ENCODE results near the gene CATSPERE. TPM values are rescaled to one million over a fixed set of nuclear protein-coding genes. Genes with fewer than 3 reads are reported as not detected.

The CATSPERE gene
- total RNA-seq, 4 donors from 2014 or later = 3.0 to 5.3 (median 3.6) TPM

DNA sequence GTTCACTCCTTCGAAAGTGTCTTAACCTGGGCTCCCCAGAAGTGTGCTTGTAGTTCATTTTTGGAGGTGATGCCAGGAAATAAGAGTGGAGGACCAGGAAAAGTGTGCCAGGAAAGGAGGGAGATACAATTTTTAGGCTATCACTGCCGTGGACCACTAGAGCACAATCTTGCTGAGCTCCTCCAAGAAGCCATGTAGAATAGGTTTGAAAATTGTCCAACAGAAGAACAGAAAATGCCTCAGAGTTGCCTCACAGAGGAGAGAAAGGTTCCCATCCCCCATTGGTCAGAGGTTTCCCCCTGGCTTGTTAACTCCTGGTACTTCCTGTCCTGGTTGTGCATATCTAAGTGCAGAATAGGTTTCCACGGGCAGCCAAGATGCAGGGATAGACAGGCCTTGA, 41.6 kb downstream of the CATSPERE start:
- no peak for DNase-seq
- no peaks in the 10 kb centered on the region for H3K9me3 ChIP-seq
- H3K4me3 ChIP-seq (replicated peaks in 1 of 3) = no peak overlapping the region
- H3K27ac ChIP-seq = no peak overlapping the region
- no peaks in the 10 kb centered on the region for H3K36me3 ChIP-seq
- no peaks in the 10 kb centered on the region for H3K4me1 ChIP-seq
- no peak for TF ChIP-seq POLR2A (IDR thresholded peaks at IDR 0.05)
- TF ChIP-seq, protein P1, sequence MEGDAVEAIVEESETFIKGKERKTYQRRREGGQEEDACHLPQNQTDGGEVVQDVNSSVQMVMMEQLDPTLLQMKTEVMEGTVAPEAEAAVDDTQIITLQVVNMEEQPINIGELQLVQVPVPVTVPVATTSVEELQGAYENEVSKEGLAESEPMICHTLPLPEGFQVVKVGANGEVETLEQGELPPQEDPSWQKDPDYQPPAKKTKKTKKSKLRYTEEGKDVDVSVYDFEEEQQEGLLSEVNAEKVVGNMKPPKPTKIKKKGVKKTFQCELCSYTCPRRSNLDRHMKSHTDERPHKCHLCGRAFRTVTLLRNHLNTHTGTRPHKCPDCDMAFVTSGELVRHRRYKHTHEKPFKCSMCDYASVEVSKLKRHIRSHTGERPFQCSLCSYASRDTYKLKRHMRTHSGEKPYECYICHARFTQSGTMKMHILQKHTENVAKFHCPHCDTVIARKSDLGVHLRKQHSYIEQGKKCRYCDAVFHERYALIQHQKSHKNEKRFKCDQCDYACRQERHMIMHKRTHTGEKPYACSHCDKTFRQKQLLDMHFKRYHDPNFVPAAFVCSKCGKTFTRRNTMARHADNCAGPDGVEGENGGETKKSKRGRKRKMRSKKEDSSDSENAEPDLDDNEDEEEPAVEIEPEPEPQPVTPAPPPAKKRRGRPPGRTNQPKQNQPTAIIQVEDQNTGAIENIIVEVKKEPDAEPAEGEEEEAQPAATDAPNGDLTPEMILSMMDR (IDR thresholded peaks at IDR 0.05) = no peak
- intact Hi-C loops (cut with DNase I) = no loop called here
- H3K27me3 ChIP-seq = no peaks in the 10 kb centered on the region
- 70 to 79% methylated on average over 3 of the region's 3 CpGs for WGBS, 2 donors

DNA sequence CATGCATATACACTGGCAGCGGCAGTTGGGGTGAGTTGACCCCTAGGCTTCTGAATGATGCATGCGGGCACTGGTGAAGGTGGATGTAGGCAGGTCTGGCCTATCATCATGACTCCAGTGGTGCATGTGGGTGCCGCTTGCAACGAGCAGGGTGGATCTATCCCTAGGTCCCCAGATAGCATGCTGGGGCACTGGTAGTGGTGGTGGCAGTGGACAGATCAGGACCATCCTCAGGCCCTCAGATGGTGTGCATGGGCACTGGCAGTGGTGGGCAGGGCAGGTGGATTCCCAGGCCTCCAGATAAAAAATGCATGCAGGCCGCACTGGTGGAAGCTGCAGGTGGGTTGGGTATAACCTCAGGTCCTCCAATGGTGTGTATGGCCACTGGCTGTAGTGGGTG, 52.4 kb downstream of the CATSPERE start:
- no peaks in the 10 kb centered on the region for H3K36me3 ChIP-seq
- WGBS, 2 donors = 92 to 100% methylated on average over 3 to 5 of the region's 5 CpGs
- intact Hi-C loops (cut with DNase I) = no loop called here
- TF ChIP-seq POLR2A (IDR thresholded peaks at IDR 0.05) = no peak
- TF ChIP-seq, protein P1 (IDR thresholded peaks at IDR 0.05) = no peak
- H3K27ac ChIP-seq = no peak overlapping the region
- H3K9me3 ChIP-seq = no peaks in the 10 kb centered on the region
- no peak for DNase-seq
- H3K4me3 ChIP-seq (replicated peaks in 1 of 3) = no peak overlapping the region
- H3K4me1 ChIP-seq = no peaks in the 10 kb centered on the region
- H3K27me3 ChIP-seq = no peaks in the 10 kb centered on the region

DNA sequence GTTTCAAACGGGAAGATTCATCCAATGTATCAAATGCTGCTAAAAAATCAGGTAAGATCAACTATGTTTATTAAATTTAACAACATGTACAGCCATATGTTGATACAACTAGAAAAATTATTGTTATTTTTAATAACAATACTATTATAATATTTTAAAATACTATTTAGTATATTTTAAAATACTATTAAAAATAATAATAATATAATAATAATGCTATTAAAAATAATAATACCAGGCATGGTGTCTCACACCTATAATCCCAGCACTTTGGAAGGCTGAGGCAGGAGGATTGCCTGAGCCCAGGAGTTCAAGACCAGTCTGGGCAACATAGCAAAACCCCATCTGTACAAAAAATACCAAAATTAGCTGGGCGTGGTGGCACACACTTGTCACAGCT, 54.6 kb downstream of the CATSPERE start:
- Histone ChIP-seq H3K27me3 (no peaks in the 10 kb centered on the region), H3K27ac (no peak overlapping the region), H3K4me1 (no peaks in the 10 kb centered on the region), H3K36me3 (no peaks in the 10 kb centered on the region), H3K4me3 (replicated peaks in 1 of 3) (no peak overlapping the region), H3K9me3 (no peaks in the 10 kb centered on the region)
- no peak for DNase-seq
- WGBS, 2 donors = 86 to 93% methylated on average over 2 of the region's 2 CpGs
- intact Hi-C loops (cut with DNase I) = no loop called here
- no peak for TF ChIP-seq POLR2A (IDR thresholded peaks at IDR 0.05)
- TF ChIP-seq, protein P1 (IDR thresholded peaks at IDR 0.05) = no peak

DNA sequence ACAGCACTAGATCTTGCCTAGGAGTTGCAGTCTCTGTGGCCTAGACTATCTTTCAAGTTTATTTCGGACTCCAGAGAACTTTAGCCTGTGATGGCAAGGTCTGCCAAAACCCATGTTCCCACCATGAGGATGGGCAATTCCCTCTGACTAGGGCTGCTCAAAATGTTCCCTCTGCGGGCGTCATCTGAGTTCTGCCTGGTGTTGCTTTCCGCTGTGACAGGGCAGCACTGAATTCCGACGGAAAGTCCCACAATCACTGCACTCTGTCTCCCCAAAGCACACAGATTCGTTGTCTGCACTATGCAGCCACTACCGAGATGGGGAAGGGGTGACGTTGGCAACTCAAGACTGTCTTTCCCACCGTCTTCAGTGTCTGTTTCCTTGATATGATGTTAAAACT, 75.2 kb downstream of the CATSPERE start:
- WGBS, 2 donors = 65 to 82% methylated on average over 10 of the region's 10 CpGs
- H3K4me1 ChIP-seq = no peaks in the 10 kb centered on the region
- H3K9me3 ChIP-seq = no peaks in the 10 kb centered on the region
- H3K4me3 ChIP-seq (replicated peaks in 1 of 3) = no peak overlapping the region
- DNase-seq = no peak
- H3K27me3 ChIP-seq = no peaks in the 10 kb centered on the region
- TF ChIP-seq, protein P1 (IDR thresholded peaks at IDR 0.05) = no peak
- no peak for TF ChIP-seq POLR2A (IDR thresholded peaks at IDR 0.05)
- no peaks in the 10 kb centered on the region for H3K36me3 ChIP-seq
- intact Hi-C loops (cut with DNase I) = no loop called here
- no peak overlapping the region for H3K27ac ChIP-seq

DNA sequence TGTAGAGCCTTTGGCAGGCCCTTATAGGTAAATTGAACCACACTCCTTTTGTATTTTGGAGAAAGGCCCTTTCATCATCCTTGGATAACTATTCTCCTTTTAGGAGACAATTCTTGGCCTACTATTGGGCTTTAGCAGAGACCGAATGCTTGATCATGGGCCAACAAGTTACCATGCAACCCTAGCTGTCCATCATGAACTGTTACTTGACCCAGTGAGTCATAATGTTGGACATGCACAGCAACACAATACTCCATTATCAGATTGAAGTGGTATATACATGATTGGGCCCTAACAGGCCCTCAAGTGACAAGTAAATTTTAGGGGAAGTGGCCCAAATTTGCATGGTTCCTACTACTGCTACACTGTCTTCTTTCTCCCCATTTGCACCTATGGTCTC, 84.4 kb downstream of the CATSPERE start:
- H3K4me1 ChIP-seq = no peaks in the 10 kb centered on the region
- no peaks in the 10 kb centered on the region for H3K27me3 ChIP-seq
- 100% methylated on average over 1 of the region's 1 CpG for WGBS, 2 donors
- no peak overlapping the region for H3K4me3 ChIP-seq (replicated peaks in 1 of 3)
- H3K36me3 ChIP-seq = no peaks in the 10 kb centered on the region
- no peak overlapping the region for H3K27ac ChIP-seq
- intact Hi-C loops (cut with DNase I) = no loop called here
- no peak for DNase-seq
- no peaks in the 10 kb centered on the region for H3K9me3 ChIP-seq
- TF ChIP-seq, protein P1 (IDR thresholded peaks at IDR 0.05) = no peak
- no peak for TF ChIP-seq POLR2A (IDR thresholded peaks at IDR 0.05)
